ENCODE data around the gene NWD2.

GRCh38 chr4:37452952-37453280, 208.4 kb downstream of the NWD2 start:
- no peak for TF ChIP-seq POLR2AphosphoS5 (IDR thresholded peaks at IDR 0.05)
- TF ChIP-seq, protein P1, sequence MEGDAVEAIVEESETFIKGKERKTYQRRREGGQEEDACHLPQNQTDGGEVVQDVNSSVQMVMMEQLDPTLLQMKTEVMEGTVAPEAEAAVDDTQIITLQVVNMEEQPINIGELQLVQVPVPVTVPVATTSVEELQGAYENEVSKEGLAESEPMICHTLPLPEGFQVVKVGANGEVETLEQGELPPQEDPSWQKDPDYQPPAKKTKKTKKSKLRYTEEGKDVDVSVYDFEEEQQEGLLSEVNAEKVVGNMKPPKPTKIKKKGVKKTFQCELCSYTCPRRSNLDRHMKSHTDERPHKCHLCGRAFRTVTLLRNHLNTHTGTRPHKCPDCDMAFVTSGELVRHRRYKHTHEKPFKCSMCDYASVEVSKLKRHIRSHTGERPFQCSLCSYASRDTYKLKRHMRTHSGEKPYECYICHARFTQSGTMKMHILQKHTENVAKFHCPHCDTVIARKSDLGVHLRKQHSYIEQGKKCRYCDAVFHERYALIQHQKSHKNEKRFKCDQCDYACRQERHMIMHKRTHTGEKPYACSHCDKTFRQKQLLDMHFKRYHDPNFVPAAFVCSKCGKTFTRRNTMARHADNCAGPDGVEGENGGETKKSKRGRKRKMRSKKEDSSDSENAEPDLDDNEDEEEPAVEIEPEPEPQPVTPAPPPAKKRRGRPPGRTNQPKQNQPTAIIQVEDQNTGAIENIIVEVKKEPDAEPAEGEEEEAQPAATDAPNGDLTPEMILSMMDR (IDR thresholded peaks at IDR 0.05), result peak in 2 of 4 experiments; percentile 46 to 58
